Transverse colon (tissue), 4 donors: ENCODE measurements around the gene PKP3. TPM values are rescaled to one million over a fixed set of nuclear protein-coding genes. Genes with fewer than 3 reads are reported as not detected.

Experiments used
- DNase-seq: peaks from one replicate; pipeline ENCODE4 v3.0.0-alpha.2; 2019
- H3K27ac ChIP-seq, 4 donors: fragments of 200-600 bp; sonication (generic); 2 replicates each; pipeline ENCODE4 v1.5.1; 2016 to 2018; ENCODE audit warnings: inconsistent platforms in 4 of 4
- H3K27me3 ChIP-seq: fragments of 200-600 bp; sonication (generic); 2 replicates; pipeline ENCODE4 v1.5.1; 2017; ENCODE audit warnings: inconsistent platforms
- H3K36me3 ChIP-seq, 4 donors: fragments of 200-600 bp; sonication (generic); 2 replicates each; pipeline ENCODE4 v1.5.1; 2017 to 2019; ENCODE audit warnings: inconsistent platforms in 4 of 4
- H3K4me1 ChIP-seq, 4 donors: fragments of 200-600 bp; sonication (generic); 2 replicates each; pipeline ENCODE4 v1.5.1; 2017 to 2020; ENCODE audit warnings: inconsistent platforms in 4 of 4
- H3K4me3 ChIP-seq, 4 donors: fragments of 200-600 bp; sonication (generic); 1 replicate in 1 of 4; 2 replicates in 3 of 4; pipeline versions ENCODE4 v1.5.1 to v1.6.1; 2017 to 2019; ENCODE audit warnings: inconsistent platforms in 4 of 4
- H3K9me3 ChIP-seq, 2 donors: fragments of 200-600 bp; sonication (generic); 2 replicates each; pipeline ENCODE4 v1.5.1; 2017 to 2019; ENCODE audit warnings: inconsistent platforms in 2 of 2
- CTCF ChIP-seq, 5 experiments: fragments of 200-600 bp in 3 of 5; fragments of 450-650 bp in 2 of 5; sonication (generic) in 3 of 5; IDR thresholded peaks; 1 replicate in 2 of 5; 2 replicates in 3 of 5; pipeline ENCODE4 v1.5.1; 2016 to 2017; ENCODE audit warnings: antibody characterized with exemption in 5 of 5, inconsistent platforms in 3 of 5, mild to moderate bottlenecking in 2 of 5, moderate library complexity in 1 of 5
- EP300 ChIP-seq: sonication (generic); formaldehyde crosslinking; IDR thresholded peaks from one replicate; pipeline ENCODE4 v1.6.1; 2017; ENCODE audit warnings: antibody characterized with exemption, low read depth
- POLR2A ChIP-seq: fragments of 450-650 bp; IDR thresholded peaks from one replicate; pipeline ENCODE4 v1.6.1; 2016; ENCODE audit warnings: antibody characterized with exemption, mild to moderate bottlenecking, moderate library complexity
- POLR2AphosphoS5 ChIP-seq, 3 donors: sonication (generic); formaldehyde crosslinking; IDR thresholded peaks; one replicate each; pipeline ENCODE4 v1.6.1; 2016; ENCODE audit warnings: antibody characterized with exemption in 3 of 3
- WGBS, 2 donors: methylation state at CpG; one replicate each; pipeline ENCODE4 v1.1.5; 2018; ENCODE audit warnings: low coverage in 1 of 2; 5-methylcytosine and 5-hydroxymethylcytosine counted together
- in situ Hi-C, 4 donors: fragments of 200-750 bp; cut with MboI; loops; one replicate each; pipeline versions ENCODE4 v1.15.0 to v1.15.1; 2017; ENCODE audit warnings: low sequenced_read_pairs in 3 of 4, low pct_ligation_motif_present in 1 of 4, low pct_unique_long_range_greater_than_20kb in 1 of 4
- intact Hi-C: fragments of 100-400 bp; cut with DNase I; formaldehyde crosslinking; loops from one replicate; pipeline ENCODE4 v1.15.1; 2023; ENCODE audit warnings: low total_unique reads
- total RNA-seq, 4 donors: library from RNA; depleted of rRNA; stranded (reverse); fragments of >200 nt; gene quantifications; one replicate each; pipeline ENCODE4 v1.1.0, GENCODE V29; 2016

Gene PKP3
- total RNA-seq, 4 donors from 2014 or later: 159 to 359 (median 200) TPM

- Histone ChIP-seq H3K27me3 (peaks cover 9% of the 10 kb centered on the region), H3K27ac (peak overlapping the region; percentile 80 to 98 (median 95)), H3K9me3 (no peaks in the 10 kb centered on the region), H3K4me3 (no peak overlapping the region), H3K4me1 (peaks cover 25 to 75% (median 58%) of the 10 kb centered on the region in 4 donors), H3K36me3 (no peaks in the 10 kb centered on the region)
- intact Hi-C loops: loop anchor here (10.0 kb wide), 1 partner anchor 72 kb away; no protein-coding TSS in a partner anchor
- TF ChIP-seq POLR2AphosphoS5 (IDR thresholded peaks at IDR 0.05) (no peak), EP300 (no peak), CTCF (IDR thresholded peaks at IDR 0.05) (no peak), POLR2A (no peak)
- DNase-seq: peak; percentile 55
- in situ Hi-C loops: no loop called here
- WGBS, 2 donors: 55 to 69% methylated on average over 3 to 7 of the region's 7 CpGs
Observed at GRCh38 chr11:446891-447290, 52.9 kb downstream of the PKP3 start.

- Histone ChIP-seq H3K4me3 (peak overlapping the region; percentile 36 to 73 (median 57)), H3K4me1 (peaks cover 25 to 68% (median 54%) of the 10 kb centered on the region in 4 donors), H3K9me3 (no peaks in the 10 kb centered on the region), H3K27ac (peak overlapping the region; percentile 92 to 98 (median 95)), H3K27me3 (no peaks in the 10 kb centered on the region), H3K36me3 (no peaks in the 10 kb centered on the region)
- DNase-seq: peak; percentile 97
- intact Hi-C loops (loop anchor here (10.0 kb wide), 1 partner anchor 73 kb away; no protein-coding TSS in a partner anchor), in situ Hi-C loops (no loop called here)
- WGBS, 2 donors: 3% methylated on average over 8 to 36 of the region's 55 CpGs
- peak; percentile 7 for TF ChIP-seq EP300
- peak; percentile 89 to 93 (median 92) for TF ChIP-seq POLR2AphosphoS5 (IDR thresholded peaks at IDR 0.05)
- TF ChIP-seq POLR2A: peak; percentile 76
- peak; percentile 76 to 98 (median 86) for TF ChIP-seq CTCF (IDR thresholded peaks at IDR 0.05)
Observed at GRCh38 chr11:447923-448731, 54.1 kb downstream of the PKP3 start.

GRCh38 chr11:449889-450808 is 56.1 kb downstream of the PKP3 start, which contains the start of gene PTDSS2:
Gene PTDSS2, plus strand, starts transcription at chr11:450279. Its CDS starts 177 bp downstream, at chr11:450456.
- intact Hi-C loops: loop anchor here (10.0 kb wide), 2 partner anchors 55 to 75 kb away; partner anchors contain the start of gene RNH1
- peaks cover 19 to 51% (median 35%) of the 10 kb centered on the region in 4 donors for H3K4me1 ChIP-seq
- in situ Hi-C loops: loop anchor here in 1 of 4 donors (10.0 kb wide), 1 partner anchor 45 kb away; no protein-coding TSS in a partner anchor
- H3K27me3 ChIP-seq: no peaks in the 10 kb centered on the region
- DNase-seq: peak; percentile 97
- 1% methylated on average over 59 of the region's 108 CpGs; no CpG with 5 or more reads in 1 of the 2 donors for WGBS, 2 donors
- H3K4me3 ChIP-seq: peak within 1 kb of the TSS; percentile 76 to 99 (median 94)
- H3K9me3 ChIP-seq: no peaks in the 10 kb centered on the region
- H3K27ac ChIP-seq: peak within 1 kb of the TSS; percentile 92 to 98 (median 95)
- H3K36me3 ChIP-seq: no peaks in the 10 kb centered on the region
- TF ChIP-seq POLR2AphosphoS5 (IDR thresholded peaks at IDR 0.05) (peak; percentile 91 to 92 (median 91)), POLR2A (peak; percentile 75), CTCF (IDR thresholded peaks at IDR 0.05) (no peak)
